T-helper 1 cell (primary cell): ENCODE measurements around the gene CHGA.

Source experiments
- DNase-seq, 5 donors: peaks; one replicate each; pipeline ENCODE4 v3.0.0-alpha.2; 2012 to 2020

Gene CHGA

DNA sequence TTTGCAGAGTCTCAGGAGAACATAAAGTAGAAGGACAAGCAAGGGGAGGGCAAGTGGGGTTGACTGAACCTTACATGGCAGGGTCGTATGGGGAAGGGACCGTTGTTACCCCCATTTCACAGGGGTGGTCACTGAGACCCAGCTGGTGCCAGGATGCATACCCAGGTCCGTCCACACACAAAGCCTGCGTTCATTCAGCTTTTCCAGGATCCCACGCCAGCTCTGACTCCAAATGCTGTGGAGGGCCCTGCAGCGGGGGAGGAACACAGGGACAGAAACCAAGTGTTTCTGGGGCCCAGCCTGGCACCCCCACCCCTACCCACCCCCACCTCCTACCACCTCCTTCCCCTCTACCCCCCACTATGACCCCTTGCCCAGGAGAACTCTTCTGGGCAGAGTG is 16.5 kb upstream of the CHGA start:
- no peak for DNase-seq

DNA sequence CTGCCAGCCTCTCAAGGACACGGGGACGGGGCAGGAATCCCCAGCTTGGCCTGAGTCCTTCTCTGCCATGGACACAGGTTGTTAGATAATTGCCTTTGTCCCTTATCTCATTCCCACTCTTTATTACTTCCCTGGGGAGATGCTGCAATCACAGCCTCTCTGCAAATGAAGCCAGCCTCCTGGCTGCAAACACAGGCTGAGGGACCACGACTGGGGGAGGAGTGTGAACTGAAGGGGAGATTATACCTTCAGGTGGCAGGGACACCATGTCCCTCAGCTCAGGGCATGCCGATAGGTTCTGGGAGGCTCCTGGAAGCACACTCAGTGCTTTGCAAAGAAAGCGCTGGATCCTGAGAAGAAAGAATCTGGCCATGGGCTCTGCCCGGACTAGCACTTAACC is 16.1 kb upstream of the CHGA start:
- no peak for DNase-seq

DNA sequence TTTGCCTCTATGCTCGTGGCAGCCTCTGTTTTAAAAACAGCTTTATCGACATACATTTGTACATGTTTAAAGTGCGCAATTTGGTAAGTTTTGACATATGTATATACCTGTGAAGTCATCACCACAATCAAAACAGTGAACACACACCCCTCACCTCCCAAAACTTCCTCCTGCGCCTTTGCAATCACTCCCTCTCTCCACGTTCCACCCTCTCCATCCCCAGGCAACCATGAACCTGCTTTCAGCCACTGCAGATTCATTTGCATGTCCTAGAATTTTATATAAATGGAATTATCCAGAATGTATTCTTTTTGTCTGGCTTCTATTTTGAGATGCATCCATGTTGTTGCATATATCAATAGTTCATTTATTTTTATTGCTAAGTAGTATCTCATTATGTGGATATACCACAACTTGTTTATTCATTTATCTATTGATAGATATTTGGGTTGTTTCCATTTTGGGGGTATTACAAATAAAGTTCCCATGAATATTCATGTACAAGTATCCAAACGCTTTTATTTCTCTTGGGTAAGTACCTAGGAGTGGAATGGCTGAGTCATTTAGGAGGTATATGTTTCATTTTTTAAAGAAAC is 15.5 kb upstream of the CHGA start:
- no peak for DNase-seq

DNA sequence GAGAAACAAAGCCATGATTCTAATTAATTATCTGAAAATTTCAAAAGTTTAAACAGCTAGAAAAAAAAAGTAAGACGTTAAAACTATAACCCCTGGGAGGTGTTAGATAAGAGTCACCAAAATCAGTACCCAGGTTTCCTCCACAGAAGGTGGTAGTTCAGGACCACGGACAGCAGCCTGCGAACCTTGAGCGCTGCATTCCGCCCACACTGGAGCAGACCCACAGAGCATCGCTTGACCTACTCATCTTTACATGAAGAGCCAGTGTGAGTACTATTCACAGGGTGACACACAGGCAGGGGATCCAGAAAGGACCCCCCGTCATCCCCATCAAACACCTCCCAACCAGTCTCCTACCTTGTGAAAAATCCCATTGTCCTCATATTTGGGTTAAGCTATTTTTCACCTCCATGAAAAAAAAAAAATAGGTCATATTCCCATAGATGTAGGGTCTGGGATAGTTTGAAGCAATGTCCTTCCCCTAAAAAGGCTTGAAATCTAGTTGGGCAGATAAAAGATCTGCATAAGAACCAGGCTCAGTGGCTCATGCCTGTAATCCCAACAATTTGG is 8.8 kb upstream of the CHGA start:
- no peak for DNase-seq

DNA sequence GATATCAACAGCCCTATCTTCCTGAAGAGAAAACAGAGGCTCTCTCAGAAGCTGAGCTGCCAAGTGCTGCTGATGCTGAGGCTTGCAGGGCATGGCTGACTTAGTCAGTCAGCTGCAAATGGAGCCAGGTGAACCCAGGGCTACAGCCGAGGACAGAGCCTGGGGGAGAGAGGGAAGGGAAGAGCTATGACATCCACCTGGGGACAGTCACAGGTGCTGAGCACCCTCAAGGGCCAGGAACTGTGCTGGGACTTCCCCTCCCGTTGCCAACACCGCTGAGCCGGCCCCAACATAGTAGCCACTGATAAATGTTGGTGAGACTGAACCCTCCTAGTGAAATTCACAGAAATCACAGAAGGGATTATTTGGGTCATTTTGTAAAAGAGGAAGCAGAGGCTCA is 6.7 kb upstream of the CHGA start:
- DNase-seq, result no peak

DNA sequence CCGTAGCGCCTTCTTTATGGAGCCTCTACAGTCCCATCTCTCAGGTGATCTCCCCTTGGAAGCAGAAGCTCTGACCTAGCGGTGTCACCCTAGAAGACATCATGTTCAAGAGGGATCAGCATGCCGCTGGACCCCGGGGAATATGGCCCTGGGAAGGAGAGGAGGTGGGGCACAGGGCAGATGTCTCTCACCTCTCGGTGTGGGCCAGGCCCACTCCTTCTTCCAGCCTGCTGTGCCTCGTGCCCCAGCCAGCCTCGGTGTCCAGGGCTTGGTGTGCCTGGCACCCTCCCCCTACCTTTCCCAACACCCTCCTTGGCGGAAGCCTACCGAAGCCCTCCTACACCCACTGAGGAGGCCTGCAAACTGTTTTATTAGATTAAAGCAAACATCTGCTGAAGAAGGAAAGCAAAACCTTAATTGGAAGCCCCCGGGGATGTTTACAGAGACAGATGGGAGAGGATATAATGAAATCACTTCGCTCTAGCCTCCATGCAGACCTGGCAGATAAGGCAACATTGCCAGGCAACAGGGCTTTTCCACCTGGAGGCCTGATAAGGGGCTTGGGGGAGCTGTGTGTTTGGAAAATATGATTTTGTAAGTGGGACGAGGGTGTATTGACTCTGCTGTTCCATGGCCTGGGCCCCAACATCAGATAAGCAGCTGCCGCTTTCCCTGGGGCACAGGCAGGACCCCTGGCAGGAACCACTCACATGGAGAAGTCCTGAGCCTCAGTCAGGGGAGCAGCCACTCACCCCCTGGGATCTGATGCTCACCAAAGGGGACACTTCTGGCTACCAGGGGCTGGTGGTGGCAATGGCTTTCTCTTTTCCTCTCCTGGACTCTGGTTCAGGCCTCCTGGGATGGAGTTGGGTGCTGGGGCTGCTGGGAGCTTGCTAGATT is 5.7 kb upstream of the CHGA start:
- no peak for DNase-seq

DNA sequence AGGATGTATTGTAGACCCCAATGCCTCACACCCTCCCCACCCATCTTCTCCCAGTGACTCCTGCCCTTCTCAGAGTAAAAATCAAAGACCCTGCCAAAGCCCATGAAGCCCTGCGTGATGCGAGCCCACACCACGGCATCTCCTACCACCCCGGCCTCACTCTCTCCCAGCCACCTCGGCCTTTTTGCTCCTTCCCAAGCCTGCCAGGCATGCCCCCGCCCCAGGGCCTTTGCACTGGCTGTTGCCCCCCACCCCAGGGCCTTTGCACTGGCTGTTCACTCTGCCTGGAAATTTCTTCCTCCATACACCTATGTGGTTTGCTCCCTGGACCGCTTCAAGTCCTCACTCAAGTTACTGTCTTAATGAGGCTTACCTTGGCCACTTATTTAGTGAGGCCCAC is 5.0 kb upstream of the CHGA start:
- DNase-seq, result no peak

DNA sequence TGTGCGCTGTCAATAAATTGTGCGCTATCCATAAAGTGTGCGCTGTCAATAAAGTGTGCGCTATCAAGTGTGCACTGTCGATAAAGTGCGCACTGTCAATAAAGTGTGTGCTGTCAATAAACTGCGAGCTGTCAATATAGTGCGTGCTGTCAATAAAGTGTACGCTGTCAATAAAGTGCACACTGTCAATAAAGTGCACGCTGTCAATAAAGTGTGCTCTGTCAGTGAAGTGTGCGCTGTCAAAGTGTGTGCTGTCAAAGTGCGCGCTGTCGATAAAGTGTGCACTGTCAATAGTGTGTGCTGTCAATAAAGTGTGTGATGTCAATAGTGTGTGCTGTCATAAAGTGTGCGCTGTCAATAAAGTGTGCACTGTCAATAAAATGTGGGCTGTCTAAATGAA is 2.9 kb upstream of the CHGA start:
- no peak for DNase-seq

DNA sequence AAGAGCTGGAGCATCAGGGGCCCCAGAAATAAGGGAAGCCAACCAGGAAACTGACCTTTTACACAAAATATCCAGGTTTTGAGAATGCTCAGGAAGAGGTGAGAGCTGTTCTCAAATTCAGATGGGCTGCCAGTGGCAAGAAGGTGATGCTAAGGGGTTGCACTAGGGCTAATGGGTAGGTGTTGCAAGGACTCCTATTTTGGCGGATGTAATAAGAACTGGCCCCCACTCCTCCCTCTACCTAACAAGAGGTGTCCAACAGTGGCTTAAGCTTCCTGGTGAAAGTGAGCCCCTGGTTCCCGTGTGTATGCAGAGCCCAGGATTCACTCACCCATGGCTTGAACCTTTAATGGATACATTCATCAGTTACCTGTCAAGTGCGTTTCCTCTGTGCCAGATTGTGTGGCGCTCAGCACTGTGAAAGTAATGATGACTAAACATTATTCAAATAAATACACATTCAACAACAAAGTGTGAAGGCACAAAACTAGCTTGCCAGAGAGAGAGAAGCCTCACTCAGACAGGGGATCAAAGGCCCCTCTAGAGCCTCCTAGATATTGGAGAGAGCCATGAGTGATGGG is 705 bp upstream of the CHGA start:
- DNase-seq, result no peak

DNA sequence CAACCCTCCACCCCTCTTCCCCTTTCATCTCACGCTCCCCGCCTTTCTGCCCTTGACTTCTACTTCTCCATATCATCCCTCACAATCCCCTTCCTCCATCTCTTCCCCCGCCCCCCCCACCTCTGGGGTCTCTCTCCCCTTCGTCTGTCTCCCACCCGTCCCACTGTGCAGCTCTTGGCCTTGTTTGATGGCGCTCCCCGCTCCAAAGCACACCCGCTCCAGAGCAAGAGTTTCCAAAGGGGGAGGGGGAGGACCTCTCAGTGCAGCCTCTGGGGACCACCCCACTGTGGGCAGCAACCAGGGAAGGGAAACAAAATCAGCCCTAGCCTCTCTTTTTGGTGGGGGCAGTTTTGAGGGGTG is 774 bp downstream of the CHGA start:
- DNase-seq, result no peak

DNA sequence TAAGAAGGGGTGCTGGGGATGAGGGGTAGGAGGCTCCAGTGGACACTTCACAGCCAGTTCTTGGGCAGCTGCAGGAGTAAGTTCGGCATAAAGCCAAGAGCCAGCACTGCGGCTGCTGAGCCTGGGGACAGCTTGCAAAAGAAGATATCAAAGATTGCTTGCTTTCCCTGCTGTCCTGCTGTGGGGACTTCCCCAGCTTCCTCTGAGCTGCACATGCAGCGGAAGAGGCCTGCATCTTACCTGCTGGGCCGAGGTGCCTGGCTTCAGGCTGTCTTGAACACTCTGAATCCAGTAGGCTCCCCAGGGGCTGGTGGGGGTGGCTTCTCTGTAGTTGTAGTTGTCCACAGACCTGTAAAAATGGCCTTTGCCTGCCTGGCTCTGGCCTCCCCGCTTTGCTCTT is 1.3 kb downstream of the CHGA start:
- no peak for DNase-seq

DNA sequence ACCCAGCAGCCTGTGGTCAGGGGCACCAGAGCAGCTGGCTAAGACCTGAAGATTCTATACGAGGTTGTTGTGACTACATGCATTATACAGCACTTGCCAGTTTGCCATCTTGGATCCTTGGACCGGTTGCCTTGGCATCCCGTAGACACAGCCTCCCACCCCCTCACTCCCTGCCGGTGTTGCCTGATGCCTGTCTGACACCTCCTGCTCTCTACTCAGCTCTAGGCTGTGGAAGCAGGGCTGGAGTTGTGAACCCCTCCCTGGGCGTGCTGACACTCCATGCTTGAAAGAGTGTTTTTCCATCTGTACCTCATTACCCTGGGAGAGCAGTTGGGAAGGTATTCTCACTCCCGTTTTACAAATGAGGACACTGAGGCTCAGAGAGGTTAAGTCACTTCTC is 2.5 kb downstream of the CHGA start:
- no peak for DNase-seq

DNA sequence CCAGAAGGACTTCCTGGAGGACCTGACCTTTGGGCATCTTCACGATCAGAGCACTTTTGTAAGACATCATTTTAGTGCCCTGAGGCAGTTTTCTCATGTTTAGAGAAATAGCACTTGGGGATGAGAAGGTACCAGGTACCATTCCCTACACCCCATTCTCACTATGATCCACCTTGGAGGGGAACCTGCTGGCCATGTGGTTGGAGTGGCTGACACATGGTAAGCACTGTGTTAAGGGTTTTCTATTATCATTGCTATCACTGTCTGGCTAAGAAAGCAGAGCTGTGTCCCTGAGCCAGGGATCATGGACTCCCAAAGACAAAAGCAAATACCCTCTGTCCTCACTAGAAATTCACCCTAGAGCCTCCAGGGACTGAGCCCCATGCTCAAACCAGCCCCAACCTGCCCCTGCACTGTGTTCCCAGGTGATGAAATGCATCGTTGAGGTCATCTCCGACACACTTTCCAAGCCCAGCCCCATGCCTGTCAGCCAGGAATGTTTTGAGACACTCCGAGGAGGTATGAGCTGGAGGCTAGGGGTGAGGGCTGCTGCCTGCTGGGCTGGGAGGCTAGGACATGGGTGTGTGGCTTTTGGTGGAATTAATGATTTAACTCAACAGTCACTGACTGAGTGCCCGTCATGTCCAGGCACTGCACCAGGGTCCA is 3.4 kb downstream of the CHGA start:
- no peak for DNase-seq

DNA sequence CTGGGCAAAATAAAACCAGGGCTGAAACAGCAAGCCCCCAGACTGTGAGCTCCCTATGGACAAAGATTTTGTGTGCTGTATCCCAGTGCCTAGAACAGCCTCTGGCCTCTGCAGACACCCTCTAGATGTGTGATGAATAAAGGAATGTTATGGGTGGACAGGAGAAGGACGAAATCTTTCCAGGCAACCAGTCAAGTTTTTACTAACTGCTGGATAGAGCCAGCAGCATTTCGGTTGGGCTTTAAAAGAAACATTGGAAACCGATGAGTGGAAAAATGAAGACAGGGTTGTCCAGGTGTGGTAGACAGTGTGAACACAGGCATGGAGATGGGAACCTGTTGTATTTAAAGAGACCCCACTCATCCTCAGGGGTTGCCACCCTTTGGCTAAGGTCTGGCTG is 4.0 kb downstream of the CHGA start:
- no peak for DNase-seq

DNA sequence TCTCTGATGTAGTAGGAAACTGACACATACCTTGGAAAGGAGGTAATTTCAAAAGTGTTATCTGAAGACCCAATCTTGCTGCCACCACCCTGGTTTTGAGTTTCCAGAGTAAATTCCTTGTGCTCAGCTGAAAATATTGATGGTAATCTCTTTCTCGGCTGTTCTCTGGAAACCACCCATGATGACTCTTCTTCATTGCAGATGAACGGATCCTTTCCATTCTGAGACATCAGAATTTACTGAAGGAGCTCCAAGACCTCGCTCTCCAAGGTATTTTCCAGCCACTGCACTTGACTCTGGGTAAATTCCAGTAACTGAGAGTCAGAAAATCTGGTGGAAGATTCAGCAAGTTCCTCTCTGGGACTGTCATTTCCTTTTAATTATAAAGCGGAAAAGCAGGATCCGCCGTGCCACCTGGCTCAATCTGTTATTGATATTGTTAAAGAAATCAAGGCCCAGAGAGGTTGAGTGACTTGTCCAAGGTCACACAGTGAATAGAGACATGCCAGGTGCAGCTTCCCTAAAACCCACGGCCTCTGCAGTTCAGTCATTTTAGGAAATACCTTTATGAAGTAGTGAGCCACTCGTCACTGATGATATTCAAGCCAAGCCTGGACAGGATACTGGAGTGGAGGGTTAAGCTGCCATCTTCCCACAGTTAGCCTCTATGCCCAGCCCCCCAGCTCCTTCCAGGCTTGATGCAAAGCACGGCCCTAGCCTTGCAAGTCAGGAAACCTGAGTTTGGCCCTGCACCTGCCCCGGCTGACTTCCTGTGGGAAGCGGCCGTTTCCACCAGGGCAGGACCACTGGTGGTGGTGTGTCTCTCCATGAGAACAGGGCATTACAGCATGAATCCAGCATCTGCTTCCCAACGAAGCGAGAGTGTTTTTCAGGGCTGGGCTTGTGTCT is 4.7 kb downstream of the CHGA start:
- DNase-seq, result no peak

DNA sequence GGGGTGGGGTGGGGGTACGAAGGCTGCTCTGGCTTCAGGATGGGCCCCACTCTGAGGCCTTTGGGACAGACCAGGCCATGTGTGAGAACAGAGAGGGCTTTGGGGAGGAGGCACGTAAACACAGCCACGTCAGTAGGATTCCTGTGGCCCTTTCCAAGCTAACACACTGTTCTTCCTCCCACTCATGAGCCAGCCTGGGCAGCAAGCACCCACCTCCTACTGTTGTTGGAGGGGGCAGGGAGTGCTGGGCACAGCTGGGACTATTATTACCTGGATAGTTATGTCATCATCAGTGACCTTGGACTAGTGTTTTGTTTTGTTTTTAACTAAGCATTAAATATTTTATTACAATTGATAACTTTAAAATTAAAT is 5.3 kb downstream of the CHGA start:
- DNase-seq, result no peak

DNA sequence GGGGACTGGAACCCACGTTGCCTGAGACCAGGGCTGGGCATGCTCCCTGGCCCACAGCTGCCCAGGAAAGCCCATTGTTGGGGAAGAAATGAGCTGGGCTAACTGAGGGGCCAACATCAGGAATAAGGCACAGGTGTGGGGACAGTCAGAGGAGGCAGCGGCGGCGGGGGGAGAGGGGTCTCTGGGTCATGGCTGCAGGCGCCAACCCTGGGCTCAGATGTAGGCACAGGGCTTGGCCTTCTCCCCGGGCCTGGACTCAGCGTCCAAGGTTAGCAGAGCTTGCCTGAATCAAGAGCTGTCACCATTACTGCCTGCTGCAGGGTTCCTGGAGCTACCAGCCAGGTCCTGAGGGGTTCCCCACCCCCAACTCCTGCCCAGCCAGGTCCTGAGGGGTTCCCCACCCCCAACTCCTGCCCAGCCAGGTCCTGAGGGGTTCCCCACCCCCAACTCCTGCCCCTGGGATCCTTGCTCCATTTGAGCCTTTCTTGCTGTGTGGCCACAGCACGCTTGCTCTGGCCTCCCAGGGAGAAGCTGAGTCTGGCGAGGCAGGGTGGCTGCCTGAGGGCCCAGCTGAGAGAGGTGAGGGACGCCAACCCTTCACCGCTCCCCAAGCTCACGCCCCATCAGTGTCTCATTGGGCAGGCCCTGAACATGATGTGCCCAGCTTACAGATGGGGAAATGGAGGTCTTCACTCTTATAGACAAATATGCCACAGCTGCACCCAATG is 6.2 kb downstream of the CHGA start:
- DNase-seq, result no peak

DNA sequence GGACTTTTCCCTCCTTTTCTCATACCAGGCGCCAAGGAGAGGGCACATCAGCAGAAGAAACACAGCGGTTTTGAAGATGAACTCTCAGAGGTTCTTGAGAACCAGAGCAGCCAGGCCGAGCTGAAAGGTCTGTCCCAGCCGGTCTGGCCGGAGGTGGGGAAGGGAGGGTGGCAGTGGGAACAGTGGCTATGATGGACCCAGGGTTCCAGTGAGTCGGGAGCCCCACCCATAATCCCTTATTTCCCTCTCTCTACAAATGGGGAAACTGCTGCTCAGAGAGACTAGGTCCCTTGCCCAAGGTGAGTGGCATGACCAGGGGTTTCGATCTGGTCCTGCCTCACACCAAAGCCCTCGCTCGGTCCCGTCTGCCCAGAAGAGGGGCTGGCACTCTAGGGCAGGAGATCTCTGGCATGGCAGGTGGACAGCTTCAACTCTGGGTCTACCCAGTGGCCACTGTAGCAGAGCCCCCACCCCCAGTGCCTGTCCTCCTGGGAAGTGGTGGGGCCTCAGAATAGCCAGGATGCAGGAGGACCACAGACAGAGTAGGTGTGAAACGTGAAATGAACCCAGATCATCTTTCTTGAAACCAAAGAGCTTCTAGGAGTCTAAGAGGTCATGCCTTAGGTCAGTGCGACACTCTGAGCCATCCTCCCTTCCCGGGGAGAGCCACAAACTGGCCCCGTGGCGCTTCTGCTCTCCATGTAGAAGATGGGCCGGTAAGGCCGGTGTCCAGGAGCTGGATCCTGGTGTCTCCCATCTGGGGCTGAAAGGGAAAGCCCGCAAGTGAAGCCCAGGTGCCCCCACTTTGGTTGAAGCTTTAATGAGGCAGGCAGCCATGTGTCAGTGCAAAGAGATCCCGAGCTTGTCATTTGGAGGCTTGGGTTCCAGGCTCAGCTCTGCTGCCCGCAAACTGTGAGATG is 7.0 kb downstream of the CHGA start:
- DNase-seq, result no peak

DNA sequence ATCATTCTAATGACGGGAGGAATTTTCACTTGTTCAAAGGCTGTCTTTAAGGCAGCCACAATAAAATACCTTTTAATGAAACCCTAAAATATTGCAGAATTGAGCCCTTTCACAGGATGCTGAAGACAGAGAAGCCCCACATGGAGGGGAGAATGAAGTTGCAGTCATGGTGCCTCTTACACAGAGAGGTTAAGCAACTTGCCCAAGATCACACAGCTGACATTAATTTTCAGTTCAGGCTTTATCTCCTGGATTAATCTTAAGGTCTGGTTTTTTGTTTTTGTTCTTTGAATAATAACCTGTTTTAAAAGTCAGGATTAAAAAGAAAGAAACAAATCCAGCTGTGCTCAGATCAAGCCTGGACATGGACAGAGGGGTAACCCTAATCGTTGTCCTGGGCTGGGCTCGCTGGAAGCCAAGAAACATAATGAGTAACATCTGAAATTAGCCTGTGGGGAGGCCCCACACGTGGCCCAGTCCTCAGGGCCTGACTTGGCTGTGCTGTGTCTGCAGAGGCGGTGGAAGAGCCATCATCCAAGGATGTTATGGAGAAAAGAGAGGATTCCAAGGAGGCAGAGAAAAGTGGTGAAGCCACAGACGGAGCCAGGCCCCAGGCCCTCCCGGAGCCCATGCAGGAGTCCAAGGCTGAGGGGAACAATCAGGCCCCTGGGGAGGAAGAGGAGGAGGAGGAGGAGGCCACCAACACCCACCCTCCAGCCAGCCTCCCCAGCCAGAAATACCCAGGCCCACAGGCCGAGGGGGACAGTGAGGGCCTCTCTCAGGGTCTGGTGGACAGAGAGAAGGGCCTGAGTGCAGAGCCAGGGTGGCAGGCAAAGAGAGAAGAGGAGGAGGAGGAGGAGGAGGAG is 8.0 kb downstream of the CHGA start:
- no peak for DNase-seq
